Hair follicle dermal papilla cell (primary cell): ENCODE data around the gene LTK. TPM values are rescaled to one million over a fixed set of nuclear protein-coding genes. Genes with fewer than 3 reads are reported as not detected.

ENCODE experiments used
- total RNA-seq: library from RNA; depleted of rRNA; stranded (reverse); fragments of >200 nt; gene quantifications from 2 replicates; pipeline ENCODE4 v1.2.3, GENCODE V29; 2012

The LTK gene
- 0.12 and 0.32 TPM in 2 replicates for total RNA-seq

DNA sequence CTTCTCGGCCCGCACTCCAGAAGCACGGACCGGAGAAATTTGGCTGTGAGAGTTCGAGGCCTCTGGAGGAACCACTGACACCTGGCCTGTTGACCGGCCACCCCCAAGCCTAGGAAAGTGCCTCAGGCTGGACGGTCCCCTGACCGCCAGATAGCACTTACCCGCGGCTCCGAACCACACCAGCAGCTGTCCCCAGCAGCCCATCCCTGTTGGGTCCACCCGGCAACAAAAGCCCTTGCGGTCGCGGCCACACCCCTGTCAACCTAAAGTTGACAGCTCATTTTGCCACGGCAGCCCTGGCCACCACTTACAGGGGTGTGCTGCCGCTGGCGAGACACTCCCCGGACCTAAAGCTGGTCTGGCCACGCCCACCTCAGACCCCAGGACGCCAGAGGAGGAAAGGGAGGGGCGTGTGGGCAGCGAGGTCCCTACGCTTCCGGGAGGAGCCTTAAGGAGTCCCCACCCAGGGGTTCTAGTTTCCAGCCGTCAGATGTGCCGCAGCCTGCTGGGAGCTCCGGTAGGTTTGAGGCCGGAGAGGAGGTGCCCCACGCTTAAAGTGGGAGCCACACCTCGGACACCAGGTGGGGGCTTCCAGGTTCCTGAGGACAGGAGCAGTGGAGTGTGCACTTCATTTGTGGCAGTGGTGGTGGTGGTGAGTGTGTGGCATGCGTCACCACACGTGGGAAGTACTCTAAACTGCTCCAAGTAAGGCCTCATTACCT lies at the start of gene LTK:
Gene LTK (minus strand): TSS at position 322 of the 722 bp plus-strand sequence. CDS start 118 bp downstream, at position 204.

DNA sequence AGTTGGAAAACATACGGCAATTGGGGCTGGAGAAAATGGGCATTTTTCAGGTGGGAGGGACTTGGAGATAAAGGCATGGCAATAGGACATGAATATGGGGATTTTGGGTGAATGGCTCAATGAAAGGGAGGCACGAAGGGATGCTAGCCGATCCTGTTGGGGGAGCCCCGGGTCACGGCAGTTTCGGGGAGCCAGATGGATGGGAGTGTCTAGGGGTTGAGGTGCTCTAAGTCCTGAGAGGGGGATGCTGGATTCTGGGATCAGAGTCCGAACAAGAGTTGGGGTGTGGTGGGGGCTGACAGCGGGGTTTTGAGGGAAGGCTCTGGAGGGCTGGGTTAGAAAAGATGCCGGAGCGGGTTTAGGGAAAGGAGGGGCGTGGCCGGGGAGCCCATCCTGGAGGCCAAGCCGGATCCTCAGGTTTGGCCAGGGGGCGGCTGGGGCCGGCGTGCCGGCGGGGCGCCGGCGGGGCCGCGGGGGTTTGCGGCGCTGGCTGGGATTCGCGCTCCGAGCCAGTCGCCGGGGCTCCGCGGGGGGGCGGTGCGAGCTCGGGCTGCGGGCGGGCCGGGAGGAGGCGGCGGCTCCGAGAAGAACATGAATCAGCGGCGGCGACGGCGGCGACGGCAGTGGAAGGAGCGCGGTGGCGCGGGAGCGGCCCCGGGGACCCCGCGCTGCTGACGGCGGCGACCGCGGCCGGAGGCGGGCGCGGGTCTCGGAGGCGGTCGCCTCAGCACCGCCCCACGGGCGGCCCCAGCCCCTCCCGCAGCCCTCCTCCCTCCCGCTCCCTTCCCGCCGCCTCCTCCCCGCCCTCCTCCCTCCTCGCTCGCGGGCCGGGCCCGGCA lies 45.0 kb upstream of the LTK start, which contains the start of gene TYRO3:
Gene TYRO3 (plus strand): TSS at position 813 of the 839 bp plus-strand sequence. CDS start 46 bp downstream, outside the sequence.

GRCh38 chr15:41493205-41493901 lies 20.3 kb downstream of the LTK start, which contains the start of gene ITPKA:
ITPKA (plus strand) TSS chr15:41493874; CDS start chr15:41493928, 54 bp downstream.

Other genes starting within 250 kb of the LTK start
- 0.36 and 0.65 TPM in 2 replicates for gene OIP5, start 181.2 kb downstream of the LTK start, total RNA-seq
- gene NUSAP1, start 180.9 kb downstream of the LTK start, total RNA-seq: 10.8 and 11.2 TPM in 2 replicates
- gene NDUFAF1, start 111.3 kb downstream of the LTK start, total RNA-seq: 17.2 and 22.2 TPM in 2 replicates
- gene RTF1, start 96.7 kb downstream of the LTK start, total RNA-seq: 26.8 and 29.1 TPM in 2 replicates
- 0.32 and 0.85 TPM in 2 replicates for gene ITPKA, start 20.0 kb downstream of the LTK start, total RNA-seq
- 15.7 and 17.0 TPM in 2 replicates for gene RPAP1, start 30.4 kb upstream of the LTK start, total RNA-seq
- 5.2 and 6.5 TPM in 2 replicates for gene TYRO3, start 45.4 kb upstream of the LTK start, total RNA-seq
- 32.5 and 36.5 TPM in 2 replicates for gene MGA, start 146.6 kb upstream of the LTK start, total RNA-seq